Loucy (cell line): ENCODE results near the gene NEK4.

Source experiments
- CTCF ChIP-seq: fragments of 200-600 bp; sonication (generic); conservative IDR thresholded peaks from 2 replicates; pipeline ENCODE4 v1.5.1; 2014; ENCODE audit warnings: mild to moderate bottlenecking, antibody characterized with exemption, low read length
- EZH2phosphoT487 ChIP-seq: fragments of 200-600 bp; IDR thresholded peaks from 2 replicates; pipeline ENCODE4 v1.6.1; 2018; ENCODE audit warnings: antibody characterized with exemption, mild to moderate bottlenecking, moderate library complexity, borderline replicate concordance

- no peak for TF ChIP-seq CTCF
- no peak for TF ChIP-seq EZH2phosphoT487
Measured at GRCh38 chr3:52670621-52671521, 99.9 kb downstream of the NEK4 start.
